NOMO-1 treated with DMSO at 0.1 percent for 48 hours (cell line): ENCODE results near the gene DCP2.

Source experiments
- DNase-seq: peaks from one replicate; lab custom pipeline; 2025; ENCODE audit not compliant: unreplicated experiment; lab: John Stamatoyannopoulos, UW

The DCP2 gene

DNA sequence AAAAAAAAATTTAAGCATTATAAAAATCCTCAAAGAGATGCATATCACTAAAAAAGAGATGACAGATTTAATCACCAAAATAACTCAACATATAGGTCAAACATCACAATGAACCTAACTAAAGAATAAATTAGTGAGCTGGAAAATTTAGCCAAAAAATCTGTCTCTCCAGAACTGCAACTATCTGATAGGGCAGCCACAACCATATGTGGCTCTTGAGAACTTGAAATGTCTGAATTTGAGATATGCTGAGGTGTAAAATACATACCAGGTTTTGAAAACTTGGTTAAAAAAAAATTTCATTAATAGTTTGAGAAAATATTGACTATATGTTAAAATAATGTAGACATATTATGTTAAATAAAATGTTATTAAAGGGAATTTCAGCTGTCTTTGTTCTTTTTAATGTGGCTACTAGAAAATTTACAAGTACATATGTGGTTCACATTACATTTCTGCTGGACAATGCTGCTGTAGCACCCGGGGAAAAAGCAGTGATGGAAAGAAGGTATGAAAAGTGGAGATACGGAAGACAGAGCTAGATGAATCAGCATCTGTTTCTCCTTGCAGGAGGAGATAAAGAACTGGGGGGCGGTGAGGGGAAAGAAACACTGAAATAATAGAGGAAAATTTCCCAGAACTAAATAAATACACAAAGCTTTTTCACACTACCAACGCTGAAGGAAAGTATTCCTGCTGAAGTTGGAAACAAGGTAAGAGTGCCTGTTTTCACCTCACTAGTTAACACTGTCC lies 66.1 kb downstream of the DCP2 start:
- no peak for DNase-seq

DNA sequence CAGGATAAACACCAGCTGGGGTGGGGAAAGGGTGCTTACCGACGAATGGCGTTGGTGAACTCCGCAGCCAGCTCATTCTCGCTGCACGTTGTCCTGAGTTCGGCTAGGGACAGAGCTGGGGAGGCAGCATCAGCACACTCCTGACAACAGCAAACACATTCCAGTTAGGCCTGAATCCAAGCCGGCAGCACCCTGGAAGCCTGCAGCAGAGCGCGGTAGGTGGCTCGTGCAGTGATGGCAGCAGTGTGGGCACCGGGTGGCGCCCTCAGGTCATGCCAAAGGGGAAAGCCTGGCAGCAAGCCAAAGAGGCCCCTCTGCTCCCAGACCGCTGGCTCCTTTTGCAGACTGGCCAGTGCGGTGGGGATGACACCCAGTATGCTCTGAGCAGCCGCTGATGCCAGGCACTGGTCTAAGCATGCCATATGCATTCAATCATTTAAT lies 66.9 kb downstream of the DCP2 start:
- DNase-seq = no peak

DNA sequence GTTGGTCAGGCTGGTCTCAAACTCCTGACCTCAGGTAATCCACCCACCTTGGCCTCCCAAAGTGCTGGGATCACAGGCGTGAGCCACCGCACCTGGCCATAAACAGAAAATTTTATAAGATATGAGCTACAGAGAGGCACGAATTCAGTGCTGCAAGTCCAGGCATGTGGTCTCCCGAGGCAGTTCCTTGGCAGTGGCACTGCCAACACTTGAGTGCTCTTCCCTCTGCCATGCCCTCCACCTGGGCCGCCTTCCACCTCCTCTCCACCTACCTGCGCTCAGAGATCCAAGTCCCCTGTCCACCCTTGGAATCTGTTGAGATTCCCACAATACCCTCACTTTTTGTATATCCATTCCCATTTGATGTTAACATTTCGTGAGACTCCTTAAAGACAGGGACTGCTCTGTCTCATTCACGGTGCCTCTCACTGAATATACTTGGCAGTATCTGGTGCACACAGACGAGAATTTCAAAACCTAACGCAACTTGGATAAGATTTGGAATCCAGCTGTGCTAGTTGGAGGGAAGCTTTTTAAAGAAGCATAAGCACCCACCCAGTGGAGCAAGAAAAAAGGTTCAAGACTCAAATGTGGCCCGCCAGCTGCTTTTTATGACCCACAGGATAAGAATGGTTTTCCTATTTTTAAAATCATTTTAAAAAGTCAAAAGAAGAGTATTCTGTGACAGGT lies 68.3 kb downstream of the DCP2 start:
- no peak for DNase-seq

DNA sequence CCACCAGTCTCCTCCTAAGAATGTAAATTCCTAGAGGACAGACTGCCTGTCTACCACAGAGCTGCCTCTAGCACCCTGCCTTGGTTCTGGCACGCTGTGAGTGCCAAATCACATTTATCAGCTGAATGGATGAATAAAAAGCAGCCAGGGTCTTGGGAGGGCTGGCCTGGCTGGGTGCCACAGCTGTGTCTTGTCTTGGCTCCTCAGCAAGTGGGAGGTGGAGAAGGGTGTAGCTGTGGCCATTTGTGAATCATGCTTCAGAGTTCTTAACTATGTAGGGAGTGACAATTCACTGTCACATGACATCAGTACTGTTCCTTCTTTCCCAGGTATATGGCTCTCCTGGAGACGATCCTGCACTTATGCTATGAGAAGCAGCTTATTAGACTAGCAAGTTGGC lies 70.6 kb downstream of the DCP2 start:
- no peak for DNase-seq

DNA sequence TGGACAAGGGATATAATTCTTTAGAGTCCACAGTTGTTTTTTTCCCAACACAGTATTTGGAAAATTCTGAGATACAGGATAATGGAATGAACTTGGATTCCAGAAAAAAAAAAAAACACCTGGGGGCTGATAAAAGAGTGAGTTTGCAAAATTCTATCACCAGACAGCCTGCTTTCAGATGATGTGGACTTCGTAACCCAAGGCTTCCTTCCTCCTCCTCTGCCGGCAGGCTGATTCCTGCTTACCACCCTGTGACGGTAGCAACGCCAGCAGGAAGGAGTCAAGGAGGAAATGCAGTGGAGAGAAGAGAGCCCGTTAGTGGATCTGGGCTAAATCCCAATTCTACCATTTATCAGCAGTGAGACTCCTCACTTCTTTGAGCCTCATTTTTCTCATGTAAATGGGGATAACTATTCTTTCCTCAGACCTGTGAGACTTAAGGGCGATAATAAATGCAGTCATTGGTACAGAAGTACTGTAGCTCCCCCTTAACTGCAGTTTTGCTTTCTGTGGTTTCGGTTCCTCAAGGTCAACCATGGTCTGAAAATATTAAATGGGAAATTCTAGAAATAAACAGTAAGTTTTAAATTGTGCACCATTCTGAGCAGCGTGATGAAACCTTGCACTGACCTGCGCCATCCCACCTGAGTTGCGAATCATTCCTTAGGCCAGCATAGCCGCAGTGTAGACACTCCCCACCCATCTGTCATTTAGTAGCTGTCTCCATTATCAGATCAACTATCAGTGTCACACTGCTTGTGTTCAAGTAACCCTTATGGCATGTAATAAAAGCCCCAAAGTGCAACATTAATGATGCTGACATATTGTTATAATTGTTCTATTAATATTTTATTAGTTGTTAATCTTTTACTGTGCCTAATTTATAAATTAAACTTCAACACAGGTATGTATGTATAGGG lies 71.4 kb downstream of the DCP2 start:
- peak; percentile 80 for DNase-seq

DNA sequence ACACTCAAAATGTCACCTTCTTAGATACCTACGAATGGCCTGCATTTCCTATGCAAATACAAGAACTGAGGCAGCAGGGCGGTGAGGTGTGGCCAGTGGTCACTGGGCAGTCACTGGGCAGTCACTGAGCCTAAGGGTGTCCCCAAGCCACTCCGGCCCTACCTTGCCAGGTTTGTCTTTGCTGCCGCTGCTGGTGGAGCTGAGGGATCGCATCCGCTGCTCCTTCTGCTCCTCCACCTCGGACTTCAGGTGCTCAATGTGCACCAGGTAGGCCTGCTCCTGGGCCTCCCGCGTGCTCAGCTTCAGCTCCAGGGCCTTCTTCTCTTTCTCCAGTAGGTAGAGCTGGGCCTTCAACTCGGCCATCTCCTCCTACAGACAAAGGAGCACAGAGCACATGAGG lies 72.3 kb downstream of the DCP2 start:
- DNase-seq = no peak

DNA sequence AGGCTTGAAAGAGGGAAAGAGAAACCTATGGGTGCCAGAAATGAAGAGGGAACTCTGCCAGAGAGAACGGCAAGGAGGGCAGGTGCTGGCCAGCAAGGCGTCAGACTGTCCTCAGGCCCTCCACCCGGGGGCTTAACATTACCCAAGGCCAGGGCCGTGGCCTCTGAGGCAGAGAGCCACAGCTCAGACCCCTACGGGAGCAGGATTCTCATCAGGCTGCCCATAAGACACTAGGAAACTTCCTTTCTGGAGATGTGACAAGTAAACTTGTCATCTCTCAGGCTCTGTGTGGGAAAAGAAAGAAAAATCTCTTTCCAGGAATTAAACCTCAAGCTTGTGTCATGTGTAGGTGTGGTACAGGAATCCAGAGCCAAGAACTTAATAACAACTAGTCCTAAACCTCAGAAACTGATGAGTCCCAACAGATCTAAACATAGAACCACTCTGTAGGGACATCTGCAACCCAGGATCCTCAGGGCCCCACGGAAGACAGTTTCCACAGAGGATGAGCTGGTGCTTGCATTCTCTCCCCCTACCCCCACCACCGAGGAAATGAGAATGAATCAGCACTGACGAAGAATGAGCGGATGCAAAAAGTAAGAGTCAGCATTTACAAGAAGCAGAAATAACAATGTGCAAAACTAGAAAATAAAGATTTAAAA lies 74.3 kb downstream of the DCP2 start:
- DNase-seq = peak; percentile 9

DNA sequence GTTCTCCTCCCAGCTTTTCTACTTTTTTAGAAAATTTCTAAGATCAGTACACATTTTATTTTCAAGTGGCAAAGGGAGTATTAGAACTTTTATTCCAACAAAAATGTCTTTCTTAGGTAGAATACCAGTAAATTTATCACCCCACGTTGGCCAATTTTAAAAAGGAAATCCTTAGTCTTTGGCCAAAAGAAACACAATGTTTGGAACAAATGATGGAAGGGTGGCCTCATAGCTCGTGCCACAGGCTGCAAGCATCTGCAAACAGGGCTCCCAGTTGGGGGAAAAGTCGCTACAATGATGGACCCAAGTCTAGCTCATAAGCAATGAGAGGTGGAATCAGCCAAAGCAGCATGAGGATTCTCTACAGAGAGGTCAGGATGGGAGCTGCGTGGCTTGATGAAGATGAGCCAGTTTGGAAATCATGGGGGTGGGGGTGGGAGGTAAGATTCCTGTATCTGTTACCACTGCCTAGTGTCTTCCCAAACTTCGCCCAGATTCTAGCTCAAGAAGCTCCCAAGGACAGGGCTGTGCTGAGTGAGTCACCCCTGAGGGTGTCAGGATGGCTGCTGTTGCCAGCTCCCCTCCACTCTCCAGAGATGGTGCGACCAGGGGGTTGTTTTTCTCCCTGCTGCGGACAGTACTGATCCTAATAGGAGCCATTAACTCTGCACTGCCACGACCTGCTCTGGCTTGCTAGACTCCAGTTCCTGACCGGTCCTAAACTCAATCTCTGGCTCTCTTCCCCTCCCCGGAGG lies 75.6 kb downstream of the DCP2 start:
- DNase-seq = no peak

DNA sequence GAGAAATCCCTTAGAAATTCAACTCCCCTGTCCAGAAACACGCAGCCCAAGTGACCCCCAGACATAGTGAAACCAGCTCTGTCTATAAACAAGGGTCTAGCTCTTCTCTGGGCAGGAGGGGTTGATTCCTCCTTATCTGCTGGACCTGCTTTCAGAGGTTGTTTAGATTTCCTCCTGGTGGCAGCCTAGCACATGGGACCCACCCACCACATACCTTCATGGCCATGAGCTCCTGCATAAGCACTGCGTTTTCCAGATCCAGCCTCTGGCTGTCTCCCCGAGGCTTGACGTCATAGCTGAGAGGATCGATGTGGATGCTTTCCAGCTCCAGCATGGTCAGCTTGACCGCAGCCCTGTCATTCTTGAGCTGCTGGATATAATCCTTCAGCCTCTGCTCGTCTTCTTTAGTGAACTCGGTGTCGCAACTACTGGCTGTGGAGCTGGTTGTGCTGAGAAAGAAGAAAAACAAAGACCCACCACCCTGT lies 77.0 kb downstream of the DCP2 start:
- DNase-seq = no peak

DNA sequence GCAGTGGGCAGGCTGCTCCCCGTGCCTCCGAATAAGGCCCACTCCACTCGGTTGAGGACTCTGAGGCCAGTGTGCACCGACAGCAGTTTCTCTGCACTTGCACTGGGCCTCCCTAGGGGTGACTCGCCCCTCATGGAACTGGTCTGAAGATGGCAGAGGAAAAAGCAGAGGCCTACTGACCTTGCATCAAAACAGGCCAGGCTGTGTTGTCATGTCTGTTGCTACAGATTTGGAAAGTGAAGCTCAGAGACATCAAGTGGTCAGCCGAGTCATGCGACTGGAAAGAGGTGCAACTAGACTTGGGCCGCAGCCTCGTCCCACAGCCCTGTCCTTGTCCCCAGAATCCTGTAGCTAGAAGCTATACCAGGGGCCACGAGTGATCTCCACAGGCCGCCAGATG lies 78.3 kb downstream of the DCP2 start:
- DNase-seq = no peak

DNA sequence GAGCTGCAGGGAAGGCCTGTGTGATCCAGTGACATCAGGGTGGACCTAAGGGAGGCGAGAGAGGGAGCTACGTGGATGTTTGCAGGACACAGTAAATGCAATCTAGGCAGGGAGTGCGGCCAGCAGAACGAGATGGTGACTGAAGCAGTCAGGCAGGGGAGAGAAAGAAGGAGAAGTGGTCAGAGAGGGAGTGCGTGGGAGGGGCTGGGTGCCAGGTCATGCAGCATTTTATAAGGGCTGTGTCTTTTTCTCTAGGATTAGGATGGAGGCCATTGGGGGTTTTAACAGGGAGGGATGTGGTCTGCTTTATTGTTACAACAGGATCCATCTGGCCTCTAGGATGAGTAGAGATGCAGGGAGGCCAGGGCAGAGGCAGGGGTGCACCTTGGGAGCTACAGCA lies 80.4 kb downstream of the DCP2 start:
- DNase-seq = peak; percentile 5

DNA sequence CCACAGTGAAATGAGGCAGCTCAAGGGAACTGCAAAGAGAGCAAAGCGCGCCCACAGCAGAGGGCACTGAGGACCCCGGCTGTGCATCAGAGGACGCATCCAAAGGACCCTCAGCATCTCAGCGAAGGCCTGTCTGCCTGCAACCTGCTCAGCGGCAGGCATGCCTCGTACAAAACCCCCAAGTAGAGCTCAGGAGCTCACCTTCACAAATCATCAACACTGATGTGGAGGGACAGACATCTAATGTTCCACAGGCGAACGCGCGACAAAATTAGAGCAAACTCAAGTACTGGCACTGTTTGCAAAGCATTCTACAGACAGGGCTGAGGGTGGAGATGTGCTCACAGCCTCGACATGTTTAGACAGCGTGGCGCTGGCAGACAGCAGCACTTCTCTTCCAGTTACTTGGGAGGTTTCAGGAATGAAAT lies 81.0 kb downstream of the DCP2 start:
- no peak for DNase-seq

DNA sequence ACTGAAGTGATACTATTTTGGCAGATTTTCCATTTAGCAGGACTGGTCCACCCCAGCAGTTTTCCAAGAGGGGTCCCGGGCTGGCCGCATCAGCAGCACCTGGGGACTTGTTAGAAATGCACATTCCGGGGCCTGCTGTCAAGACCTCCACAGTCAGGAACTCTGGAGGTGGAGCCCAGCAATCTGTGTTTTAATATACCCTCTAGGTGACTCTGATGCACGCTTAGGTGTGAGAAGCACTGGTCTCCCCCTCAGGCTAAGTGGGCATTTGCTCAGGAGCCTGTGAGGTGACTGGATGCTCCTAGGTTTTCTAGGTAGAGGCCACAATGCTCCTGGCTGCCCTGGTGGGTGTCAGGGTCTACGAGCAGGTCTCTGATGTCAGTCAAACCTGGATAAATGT lies 81.7 kb downstream of the DCP2 start:
- DNase-seq = no peak

DNA sequence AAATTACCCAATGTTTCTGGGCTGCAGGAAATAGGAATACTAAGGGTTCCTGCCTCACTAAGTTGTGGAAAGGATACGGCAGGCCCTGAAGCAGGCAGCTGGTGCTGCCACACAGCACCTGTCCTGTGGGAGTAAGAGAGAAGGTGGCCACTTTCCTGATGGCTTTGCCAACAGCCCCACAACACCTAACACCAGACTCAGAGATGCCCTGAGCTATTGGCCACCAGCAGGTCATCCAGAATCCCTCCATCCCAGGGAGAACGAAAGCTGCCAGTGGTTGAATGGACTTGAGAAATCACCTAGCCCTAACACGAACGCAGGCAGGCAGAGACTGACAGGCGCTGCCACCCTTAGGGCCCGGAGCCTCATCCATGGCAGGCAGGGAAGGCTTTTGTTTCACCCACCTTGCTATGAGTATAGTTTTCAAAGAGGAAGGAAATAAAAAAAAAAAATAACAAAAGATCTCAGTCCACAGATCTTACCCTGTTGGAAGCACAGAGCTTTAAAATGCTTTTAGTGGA lies 82.2 kb downstream of the DCP2 start:
- DNase-seq = no peak

DNA sequence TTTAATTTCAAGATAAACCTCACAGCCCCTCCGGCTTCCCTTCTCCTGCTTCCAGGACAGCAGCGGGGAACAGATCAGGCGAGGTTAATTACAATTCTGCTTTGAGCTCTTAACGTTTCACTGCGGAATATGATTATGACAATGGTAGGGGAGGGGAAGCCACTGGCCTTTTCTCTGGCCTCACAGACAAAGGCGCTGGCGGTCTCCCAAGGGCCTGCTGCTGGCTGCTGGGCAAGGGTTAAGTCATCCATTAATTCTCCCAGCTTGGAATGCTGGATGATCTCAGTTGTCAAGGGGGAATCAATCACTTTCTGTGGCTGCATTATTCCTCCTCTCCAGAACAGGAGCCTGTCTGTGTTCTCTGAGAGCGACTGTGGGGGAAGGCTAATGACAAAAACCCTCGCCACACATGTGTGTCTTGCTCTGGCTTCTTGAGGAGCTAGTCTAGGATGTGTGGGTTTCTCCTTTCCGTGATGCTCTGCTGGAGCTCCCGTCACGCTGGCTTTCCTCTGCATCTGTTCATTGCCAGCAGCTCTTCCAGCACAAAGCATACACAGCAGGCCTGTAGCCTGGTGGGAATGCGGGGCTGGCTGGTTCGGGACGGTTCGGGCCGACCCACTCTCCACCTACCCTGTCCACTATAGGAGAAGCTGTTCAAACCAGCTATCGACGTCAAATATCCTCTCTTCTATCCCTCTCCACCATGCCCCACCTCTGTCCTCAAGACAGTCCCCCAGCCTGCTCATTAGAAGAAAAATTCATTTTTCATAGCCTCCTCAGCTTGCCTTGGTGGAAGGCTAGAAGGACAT lies 82.8 kb downstream of the DCP2 start:
- no peak for DNase-seq

DNA sequence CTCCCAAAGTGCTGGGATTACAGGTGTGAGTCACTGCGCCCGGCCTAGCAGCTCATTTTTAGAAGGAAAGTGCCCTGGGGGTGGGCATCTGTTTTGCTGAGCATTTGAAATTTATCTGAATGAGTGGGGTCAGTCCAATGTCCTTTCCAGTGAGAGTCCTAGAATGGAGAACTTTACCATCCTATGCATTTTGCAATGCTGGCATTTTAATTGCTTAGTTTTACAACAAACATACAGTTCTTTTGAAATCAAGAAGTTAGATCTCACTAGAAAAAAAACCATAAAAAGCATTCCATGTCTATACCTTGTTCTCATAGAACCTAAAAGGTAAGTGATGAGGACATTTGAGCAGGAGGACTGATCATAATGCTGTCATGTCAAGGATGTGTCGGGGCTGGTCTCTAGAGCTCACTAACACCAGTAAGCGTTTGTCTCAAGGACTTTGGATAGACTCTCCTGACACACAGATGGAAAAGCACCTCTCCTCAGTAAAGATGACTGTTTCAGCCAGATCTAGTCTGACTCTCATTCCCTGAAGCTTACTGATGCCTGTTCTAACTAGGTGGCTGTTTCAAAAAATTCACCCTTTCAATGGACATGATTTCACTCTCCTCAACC lies 83.9 kb downstream of the DCP2 start:
- no peak for DNase-seq

DNA sequence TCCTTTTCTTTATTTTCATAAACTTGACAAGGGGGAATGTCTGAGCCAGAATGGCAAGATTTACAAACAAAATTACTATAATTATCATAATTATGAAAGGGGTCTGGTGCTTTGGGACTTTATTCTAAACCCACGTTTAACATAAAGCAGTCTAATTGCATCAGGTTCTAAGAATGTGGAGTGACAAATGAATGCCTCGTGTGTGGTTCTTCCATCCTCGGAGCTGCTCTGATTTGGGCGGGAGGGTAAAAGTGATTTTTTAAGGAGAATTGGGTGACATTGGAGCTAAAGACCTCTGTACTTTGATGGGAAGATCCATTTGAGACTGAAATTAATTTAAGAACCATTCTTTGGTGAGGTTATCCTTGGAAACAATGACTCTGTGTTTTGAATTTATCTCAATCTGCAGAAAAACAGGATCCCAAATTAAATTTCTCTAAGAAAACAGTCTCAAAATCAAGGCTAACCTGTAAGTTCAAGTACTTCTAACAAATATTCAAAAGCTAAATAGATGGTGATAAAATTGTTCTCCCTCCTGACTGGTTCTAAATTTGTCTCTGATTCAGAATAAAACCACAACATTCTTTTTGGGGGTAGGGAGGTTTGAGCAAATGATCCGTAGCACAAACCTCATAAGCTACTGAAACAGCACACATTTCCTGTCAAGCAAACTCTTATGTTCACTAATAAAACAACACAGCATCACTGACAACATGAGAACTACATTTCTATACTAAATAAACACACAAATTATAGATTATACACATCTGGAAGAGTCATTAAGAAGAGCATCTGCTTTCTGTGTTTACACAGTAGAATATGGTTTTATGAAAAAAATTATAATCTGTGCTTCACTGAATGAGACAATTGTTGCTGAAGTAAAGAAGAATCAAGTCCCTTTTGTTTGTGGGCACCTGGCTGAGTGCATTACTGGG lies 85.5 kb downstream of the DCP2 start:
- no peak for DNase-seq
